Posterior vena cava (tissue), 2 donors: Measurements from ENCODE around the gene TMEM222. TPM values are rescaled to one million over a fixed set of nuclear protein-coding genes. Genes with fewer than 3 reads are reported as not detected.
A peak's percentile ranks its signal among the peaks of the same experiment; 100 is the strongest.

Experiments
- DNase-seq: peaks from one replicate; pipeline ENCODE4 v3.0.0-alpha.2; 2020; ENCODE audit warnings: low spot score
- intact Hi-C, 2 donors: fragments of 100-400 bp; cut with DNase I; formaldehyde crosslinking; loops; one replicate each; pipeline versions ENCODE4 v1.14.1 to v1.14.2; 2022 to 2023
- total RNA-seq, 2 donors: library from RNA; stranded (reverse); fragmentation: NEBNext Ultra II Directional; extraction: Animal tissue kit (Norgen Biotek cat#: 25700); gene quantifications; one replicate each; pipeline ENCODE4 v1.2.1, GENCODE V29; 2021
- donor health status: DM: yes; HTN: yes; CAD: no.
- donor health status: DM: yes; HTN: yes; CAD: no.

Gene TMEM222
- total RNA-seq, 2 donors from 2014 or later, result 25.0 to 26.7 TPM

GRCh38 chr1:27333717-27334279, 11.8 kb downstream of the TMEM222 start:
- peak; percentile 65 for DNase-seq
- intact Hi-C loops, result no loop called here

GRCh38 chr1:27335506-27336422, 13.8 kb downstream of the TMEM222 start:
- intact Hi-C loops, result no loop called here
- DNase-seq, result no peak

GRCh38 chr1:27336756-27337155, 14.8 kb downstream of the TMEM222 start:
- no peak for DNase-seq
- intact Hi-C loops, result no loop called here

- intact Hi-C loops, result no loop called here
- no peak for DNase-seq
These were observed 16.8 kb downstream of the TMEM222 start for GRCh38 chr1:27338751-27339150.

DNA sequence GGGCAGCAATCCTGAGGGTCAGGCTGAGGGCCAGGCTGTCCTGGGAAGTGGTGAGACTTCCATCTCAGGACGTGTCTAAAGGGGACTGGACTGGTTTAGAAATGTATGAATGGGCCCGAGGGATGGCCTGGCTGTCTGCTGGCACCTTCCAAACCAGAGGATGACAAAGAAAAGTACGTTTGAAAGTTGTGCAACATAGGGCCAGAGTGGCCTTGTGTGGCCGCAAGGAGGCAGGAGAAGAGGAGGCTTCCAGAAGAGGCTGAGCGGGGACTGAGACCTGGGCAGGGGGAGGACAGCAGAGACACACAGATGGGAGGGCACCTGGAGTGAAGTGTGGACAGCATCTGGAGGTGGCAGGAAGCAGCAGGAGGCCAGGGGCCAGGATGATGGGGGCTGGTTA, 17.2 kb downstream of the TMEM222 start:
- intact Hi-C loops, result no loop called here
- DNase-seq, result no peak

DNA sequence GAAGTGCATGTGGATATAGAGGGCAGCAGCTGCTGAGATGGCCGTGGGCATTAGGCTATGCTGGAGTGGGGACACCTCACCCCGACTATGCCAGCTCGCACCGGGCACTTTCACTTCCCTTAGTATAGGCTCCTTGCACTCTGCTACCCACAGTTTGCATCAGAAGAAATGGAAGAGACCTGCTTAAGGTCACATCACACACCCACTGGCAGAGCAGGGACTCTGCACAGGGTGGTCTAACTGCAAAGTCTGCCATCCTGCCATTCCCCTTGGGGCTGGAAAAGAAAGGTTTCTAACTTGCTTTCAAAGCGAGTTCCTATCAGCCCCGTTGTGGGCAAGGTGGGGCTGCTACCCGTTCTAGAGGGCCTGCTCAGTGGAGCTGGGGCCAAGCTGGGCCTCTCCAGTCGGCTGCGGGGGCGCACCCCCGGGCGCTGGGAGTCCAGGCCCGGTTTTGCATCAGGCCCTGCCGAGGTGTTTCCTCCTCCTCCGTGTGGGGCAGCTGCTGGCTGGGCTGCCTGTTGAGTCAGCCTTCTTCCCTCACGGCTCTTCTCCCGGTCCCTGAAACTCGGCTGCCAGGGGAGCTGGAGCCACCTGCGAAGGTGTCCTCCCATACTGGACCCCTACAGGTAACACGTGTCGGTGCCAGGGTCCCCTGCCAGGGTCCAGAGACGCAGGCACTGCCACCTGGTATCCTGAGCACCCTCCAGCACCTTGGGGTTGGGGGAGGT, 19.7 kb downstream of the TMEM222 start, which contains the start of gene SYTL1:
Gene SYTL1, plus strand, starts transcription at position 498 of the 728 bp plus-strand sequence. CDS start 3,313 bp downstream, outside the sequence.
- intact Hi-C loops, result no loop called here
- peak; percentile 83 for DNase-seq

- intact Hi-C loops, result no loop called here
- DNase-seq, result no peak
These were observed 20.4 kb downstream of the TMEM222 start for GRCh38 chr1:27342391-27342777.

DNA sequence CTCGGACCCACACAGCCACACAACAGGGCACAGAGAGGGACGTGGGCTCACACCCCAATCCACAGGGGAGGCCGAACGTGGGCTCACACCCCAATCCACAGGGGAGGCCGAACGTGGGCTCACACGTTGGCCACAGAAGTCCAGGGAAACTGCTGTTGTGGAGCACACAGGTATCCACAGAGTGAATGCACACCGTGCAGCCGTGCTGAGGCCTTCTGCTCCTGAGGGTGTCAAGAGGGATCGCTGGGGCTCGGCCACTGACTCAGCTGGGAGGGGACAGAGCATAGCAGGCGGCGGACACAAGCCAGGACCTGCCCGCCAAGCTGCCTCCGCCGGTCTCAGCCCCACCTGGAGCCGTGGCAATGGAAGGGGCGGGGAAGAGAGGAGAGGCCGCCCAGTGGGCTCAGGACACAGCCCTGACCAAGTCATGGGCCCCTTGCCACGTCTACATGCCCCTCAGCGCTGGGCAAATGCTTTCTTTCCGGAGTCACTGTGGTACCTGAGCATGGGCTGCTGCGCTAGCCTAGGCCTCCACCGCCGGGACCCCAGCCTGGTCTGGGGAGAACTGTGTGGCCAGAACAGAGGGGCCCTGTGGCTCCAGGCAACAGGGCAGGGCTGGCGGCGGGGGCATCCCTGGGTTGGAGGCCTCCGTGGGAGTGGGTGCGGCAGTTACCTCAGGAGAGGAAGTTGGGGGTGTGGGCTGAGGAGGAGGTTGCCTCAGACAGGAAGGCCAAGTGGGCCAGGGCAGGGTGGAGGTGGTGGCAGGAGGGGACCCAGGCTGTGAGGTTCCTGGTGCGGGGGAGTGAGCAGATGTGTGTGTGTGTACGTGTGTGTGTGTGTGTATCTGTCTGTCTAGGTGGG, 21.0 kb downstream of the TMEM222 start:
- intact Hi-C loops, result no loop called here
- peak; percentile 83 for DNase-seq

- DNase-seq, result no peak
- intact Hi-C loops, result no loop called here
These were observed 21.7 kb downstream of the TMEM222 start for GRCh38 chr1:27343639-27344025.

GRCh38 chr1:27345272-27345671, 23.3 kb downstream of the TMEM222 start:
- intact Hi-C loops, result no loop called here
- DNase-seq, result peak; percentile 68

DNA sequence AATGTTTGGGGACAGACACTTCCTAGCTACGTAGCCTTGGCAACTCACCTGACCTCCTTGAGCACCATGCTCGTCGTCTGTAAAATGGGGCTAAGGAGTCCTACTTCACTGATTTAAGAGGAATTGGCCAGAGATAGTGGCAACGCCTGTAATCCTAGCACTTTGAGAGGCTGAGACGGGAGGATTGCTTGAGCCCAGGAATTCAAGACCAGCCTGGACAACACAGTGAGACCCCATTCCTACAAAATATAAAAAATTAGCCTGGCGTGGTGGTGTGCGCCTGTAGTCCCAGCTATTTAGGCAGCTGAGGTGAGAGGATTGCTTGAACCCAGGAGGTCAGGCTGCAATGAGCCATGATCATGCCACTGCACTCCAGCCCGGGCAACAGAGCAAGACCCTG, 24.4 kb downstream of the TMEM222 start:
- intact Hi-C loops, result no loop called here
- no peak for DNase-seq

DNA sequence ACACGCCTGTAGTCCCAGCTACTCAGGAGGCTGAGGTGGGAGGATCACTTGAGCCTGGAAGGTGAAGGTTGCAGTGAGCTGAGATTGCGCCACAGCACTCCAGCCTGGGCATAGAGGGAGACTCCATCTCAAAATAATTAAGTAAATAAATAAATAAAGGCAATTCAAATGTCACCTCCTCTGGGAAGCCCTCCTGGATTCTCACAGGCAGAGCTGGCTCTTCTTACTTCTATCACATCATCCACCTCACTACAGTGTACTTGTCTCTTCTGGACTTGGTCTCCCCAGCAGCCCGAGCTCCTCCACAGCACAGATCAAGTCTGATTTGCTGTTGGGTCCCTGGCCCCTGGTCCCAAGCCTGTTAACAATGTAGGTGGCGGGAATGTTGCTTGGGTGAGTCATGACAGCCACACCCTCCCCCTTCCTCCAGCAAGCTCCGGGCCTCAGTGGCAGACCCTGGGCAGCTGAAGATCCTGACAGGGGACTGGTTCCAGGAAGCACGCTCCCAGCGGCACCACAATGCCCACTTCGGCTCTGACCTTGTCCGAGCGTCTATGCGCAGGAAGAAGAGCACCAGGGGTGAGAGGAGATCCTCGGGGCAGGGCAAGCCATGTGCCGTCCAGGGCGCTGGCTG, 25.1 kb downstream of the TMEM222 start:
- DNase-seq, result peak; percentile 79
- intact Hi-C loops, result no loop called here

DNA sequence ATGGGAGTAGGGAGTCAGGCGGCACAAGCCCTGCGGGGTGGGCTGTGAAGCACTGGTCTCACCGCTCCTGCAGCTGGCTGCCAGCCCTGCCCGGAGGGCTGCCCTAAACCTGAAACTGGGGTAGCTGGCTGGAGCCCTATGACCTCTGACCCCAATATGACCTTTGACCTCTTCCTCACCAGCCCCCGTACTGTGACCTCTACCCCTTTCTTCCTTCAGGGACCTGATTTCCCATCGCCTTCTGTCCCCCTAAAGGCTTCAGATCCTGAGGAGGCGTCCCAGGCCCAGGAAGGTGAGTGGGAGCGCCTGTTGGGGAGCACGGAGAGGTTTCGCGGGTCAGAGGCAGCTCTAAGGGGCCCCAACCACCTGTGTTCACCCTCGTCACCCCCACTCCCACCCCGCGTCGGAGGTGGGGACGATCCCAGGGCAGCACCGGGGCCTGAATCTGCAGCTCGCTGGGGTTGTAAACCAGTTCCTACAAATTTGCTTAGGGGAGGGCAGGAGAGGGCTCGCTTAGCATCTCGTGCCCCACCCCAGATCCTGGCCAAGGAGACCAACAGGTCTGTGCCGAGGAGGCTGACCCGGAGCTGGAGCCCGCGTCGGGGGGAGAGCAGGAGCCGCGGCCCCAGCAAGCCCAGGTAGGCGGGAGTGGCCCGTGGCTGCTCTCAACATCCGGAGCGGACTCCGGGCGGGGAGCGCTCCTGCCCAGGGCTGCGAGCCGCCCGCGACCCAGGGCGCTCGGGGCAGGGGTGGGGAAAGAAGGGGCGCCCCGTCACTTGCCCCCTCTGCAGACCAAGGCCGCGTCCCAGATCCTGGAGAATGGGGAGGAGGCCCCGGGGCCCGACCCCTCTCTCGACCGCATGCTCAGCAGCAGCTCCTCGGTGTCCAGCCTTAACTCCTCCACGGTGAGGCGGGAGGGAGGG, 27.2 kb downstream of the TMEM222 start:
- peak; percentile 74 for DNase-seq
- intact Hi-C loops, result no loop called here

- peak; percentile 90 for DNase-seq
- intact Hi-C loops, result no loop called here
These were observed 28.1 kb downstream of the TMEM222 start for GRCh38 chr1:27349784-27350662.

DNA sequence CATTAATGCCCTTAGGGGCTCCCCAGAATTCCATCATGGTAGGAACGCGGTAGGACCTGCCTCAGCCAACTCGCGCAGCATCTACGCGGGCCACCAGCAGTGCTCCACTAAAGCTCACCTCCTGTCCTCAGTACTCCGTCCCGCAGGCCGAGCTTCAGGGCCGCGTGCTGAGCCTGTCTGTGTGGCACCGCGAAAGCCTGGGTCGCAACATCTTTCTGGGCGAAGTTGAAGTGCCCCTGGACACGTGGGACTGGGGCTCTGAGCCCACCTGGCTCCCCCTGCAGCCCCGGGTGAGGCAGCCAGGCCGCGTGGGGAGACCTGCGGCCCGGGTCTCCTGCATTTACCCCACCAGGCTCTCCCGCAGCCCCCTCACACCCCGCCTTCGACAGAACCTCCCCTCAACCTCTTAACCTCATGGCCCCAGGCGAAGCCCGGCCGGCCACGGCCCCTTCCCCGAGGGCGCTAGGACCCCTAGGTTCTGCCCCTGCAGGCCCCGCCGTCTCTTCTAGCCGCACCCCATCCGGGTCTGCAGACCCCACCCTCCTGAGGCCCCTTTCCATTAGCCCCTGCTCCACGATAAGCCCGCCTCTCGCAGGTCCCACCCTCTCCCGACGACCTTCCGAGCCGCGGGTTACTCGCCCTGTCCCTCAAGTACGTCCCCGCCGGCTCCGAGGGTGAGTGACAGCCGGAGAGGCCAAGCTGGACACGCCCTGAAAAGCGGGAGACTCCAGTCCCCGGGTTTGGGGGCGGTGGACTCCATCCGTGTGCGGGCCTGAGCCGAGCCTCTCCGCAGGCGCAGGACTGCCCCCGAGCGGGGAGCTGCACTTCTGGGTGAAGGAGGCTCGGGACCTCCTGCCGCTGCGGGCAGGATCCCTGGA, 28.9 kb downstream of the TMEM222 start:
- intact Hi-C loops, result no loop called here
- DNase-seq, result peak; percentile 90
